HG03521 (cell line): ENCODE results near the gene OR6C3.
"Not testable (repeated sequence)": the region's sequence is repeated elsewhere in the genome, so short reads cannot be mapped to it uniquely, and the experiment has no call there.

Experiments
- ATAC-seq: cut with Tn5 transposase; IDR thresholded peaks from one replicate; pipeline ENCODE4 v1.9.1; 2021; ENCODE audit warnings: mild to moderate bottlenecking, moderate library complexity; ENCODE audit not compliant: unreplicated experiment

The OR6C3 gene

DNA sequence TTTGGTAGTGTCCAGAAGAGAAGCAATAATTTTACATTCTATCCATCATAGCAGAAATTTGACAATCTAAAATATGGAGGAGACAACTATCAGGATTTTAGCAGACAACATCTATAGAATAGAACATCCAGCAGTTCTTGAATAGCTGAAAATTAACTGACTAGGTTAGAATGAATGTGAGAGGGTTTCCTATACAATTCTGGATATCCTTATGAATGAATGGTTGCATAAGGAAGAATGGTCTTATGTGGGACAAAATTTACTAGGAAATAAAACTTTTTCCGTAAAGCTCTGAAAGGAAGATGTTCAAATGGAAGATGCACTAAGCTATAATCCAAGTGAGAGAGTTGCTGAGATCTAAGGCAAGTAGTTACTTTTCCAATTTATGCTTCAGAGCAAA, at the start of gene OR6C3:
Gene OR6C3 (plus strand): TSS at position 301 of the 400 bp plus-strand sequence. CDS start 955 bp downstream, outside the sequence.
- no peak for ATAC-seq

DNA sequence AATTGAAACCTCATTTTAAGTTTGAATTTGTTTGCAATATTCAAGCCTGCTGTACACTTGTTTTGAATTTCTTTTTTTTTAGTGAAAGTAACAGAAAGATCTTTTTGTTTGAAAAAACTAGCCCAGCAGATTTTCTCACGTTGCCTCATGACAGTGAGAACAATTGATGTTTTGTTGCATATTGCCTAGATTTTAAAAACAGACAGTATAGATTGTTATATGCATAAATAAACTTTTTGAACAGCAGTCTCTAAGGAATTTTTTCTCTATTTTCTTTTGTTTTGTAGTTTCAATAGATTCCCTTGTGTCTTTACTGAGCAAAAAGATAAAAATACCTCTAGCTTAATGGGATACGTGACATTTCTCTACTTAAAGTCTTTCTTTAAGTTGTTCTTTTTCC, 49.6 kb upstream of the OR6C3 start:
- ATAC-seq, result no peak

DNA sequence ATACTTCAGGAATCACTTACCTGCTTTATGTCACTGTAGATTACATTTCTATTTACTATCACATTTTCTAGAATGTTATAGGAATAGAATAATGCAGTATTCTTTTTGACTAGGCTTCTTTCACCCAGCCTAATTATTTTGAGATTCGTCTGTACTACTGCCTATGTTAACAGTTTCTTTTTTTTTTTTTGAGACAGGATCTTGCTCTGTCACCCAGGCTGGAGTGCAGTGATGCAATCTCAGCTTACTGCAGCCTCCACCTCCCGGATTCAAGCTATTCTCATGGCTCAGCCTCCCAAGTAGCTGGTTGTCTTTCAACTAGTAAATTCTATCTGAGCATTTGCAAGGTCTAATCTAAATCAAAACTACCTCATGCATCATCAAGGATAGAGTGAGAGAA, 40.5 kb upstream of the OR6C3 start:
- no peak for ATAC-seq

DNA sequence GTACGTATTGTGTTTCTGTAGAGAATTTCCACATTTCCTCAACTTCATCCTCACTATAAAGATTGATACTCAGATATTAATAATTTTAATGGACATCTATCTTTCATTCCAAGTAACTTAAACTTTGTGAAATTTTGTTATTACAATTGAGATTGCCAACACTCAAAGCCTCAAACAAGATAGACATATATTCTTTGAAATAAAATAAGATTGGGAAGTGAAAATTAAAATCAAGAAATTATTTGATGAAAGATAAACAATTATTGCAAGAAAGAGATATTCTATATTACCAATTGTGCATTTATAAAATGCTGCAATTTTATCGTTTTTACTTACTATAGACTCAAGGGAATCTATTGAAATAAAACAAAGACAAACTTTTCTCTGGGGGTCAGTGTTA, 34.1 kb upstream of the OR6C3 start, which contains the start of gene OR6C6:
Gene OR6C6 (minus strand): TSS at position 101 of the 400 bp plus-strand sequence. CDS start 1,337 bp downstream, outside the sequence.
- ATAC-seq, result no peak

DNA sequence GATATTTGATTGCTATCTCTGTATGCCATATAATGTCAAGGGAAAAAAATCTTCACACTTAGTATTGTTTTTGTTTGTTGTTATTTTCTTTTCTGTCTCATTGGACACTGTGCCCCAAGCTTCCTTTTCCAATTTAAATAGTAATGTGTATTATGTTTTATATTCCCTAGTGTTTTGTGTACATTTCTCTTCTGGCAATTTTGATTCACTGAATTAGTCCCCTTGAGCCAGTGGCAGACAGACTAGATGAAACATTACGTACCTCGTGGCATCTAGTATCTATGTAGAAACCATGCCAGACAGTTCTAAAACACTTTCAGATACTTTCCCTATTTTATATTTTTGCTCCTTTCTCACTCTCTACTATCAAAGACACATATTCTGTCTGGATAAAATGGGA, 16.5 kb upstream of the OR6C3 start, which contains the start of gene OR6C1:
Gene OR6C1 (plus strand): TSS at position 301 of the 400 bp plus-strand sequence. CDS start 6,257 bp downstream, outside the sequence.
- ATAC-seq, result no peak

DNA sequence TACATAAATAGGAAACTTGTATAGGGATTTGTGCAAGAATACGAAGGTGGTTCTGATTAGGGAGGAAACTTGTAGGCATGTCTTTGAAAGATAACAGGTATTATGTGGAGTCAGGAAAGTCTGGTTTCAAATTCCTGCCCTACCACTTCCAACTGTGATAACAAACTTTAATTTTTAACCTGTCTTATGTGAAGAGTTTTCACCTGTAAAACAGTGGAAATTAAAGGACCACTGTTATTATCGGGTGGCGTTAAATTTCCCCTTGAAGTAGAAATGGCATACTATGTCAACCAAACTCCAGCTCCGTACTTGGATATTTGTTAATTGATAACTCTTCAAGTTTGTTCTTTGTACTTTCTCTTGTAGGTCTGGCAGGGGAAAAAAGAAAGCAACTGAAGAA, 10.3 kb upstream of the OR6C3 start:
- no peak for ATAC-seq

DNA sequence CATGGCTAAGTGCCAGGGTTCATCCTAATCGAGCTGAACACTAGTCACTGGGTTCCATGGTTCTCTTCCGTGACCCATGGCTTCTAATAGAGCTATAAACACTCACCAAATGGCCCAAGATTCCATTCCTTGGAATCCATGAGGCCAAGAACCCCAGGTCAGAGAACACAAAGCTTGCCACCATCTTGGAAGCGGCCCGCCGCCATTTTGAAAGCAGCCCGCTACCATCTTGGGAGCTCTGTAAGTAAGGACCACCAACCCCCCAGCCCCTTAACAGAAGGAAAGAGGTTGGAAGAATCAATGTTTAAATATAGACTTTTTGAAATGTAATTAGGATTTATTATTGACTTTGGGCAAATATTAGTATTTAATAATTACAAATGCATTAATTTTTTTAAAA, 4.7 kb upstream of the OR6C3 start:
- not testable (repeated sequence) for ATAC-seq

DNA sequence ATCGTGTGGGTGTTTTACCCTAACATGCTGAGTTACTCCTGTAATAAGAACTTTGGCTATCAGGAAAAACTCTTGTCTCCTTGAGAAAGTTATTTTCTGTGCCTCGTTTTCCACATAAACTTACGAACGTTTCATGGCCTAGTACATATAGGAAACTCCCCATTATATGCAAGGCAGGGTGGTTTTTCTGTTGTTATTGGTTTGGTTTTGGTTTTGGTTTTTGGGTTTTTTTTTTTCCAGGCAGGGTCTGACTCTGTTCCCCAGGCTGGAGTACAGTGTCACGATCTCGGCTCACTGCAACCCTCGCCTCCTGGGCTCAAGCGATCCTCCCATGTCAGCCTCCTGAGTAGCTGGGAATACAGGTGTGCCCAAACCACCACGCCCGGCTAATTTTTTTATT, 5.5 kb downstream of the OR6C3 start:
- no peak for ATAC-seq

DNA sequence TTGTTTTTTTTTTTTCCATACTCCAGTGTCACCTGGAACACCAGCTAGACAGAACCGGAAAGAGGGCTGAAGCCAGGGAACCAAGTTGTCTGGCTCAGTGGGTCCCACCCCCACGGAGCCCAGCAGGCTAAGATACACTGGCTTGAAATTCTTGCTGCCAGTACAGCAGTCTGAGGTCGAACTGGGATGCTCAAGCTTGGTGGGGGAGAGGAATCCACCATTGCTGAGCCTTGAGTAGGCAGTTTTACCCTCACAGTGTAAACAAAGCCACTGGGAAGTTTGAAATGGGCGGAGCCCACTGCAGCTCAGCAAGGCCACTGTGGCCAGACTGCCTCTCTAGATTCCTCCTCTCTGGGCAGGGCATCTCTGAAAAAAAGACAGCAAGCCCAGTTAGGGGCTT, 24.8 kb downstream of the OR6C3 start:
- ATAC-seq, result not testable (repeated sequence)

DNA sequence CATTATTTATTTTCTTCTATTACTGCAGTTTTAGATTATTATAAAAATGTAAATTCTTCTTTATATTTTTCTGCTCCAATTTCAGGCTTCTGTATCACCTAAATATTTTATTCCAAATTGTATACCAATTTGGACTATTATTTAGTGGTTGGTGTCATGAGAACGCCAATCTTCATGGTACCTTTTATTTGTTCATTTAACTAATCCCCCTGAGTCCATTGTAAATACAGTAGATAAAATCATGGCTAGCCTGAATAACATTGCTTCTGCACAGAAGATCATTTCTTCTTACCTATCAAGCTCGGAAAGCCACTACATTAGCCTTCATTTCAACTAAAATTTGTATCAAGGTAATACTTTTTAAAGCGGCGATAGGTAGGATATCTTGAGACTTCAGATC, 32.1 kb downstream of the OR6C3 start, which contains the start of gene OR6C75:
Gene OR6C75 (plus strand): TSS at position 301 of the 400 bp plus-strand sequence. CDS start 2,136 bp downstream, outside the sequence.
- no peak for ATAC-seq

DNA sequence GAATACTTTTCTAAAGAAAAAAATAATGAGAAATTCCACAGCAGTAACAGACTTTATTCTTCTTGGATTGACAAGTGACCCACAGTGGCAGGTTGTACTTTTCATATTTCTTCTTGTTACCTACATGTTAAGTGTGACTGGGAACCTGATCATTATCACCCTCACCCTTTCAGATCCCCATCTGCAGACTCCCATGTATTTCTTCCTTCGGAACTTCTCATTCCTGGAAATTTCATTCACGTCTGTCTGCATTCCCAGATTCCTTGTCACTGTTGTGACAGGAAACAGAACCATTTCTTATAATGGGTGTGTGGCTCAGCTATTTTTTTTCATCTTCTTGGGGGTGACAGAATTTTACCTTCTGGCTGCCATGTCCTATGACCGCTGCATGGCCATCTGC, 34.5 kb downstream of the OR6C3 start:
- ATAC-seq, result no peak

DNA sequence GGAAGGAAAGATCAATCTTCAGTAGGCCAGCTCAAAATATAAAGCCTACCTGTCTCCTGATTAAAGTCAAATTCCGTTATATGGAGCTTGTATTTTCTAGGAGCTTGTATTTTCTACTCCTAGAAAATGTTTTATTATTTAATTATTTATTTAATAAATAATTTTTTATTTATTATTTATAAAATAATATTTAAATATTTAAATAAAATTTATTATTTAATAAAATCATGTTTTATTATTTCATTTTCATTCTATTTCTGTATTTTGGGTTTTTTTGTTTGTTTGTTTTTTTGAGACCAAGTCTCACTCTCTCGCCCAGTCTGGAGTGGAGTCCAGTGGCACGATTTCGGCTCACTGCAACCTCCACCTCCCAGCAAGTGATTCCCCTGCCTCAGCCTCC, 42.0 kb downstream of the OR6C3 start:
- ATAC-seq, result no peak
